Suppressor macrophage treated with lipopolysaccharide for 1 hour (primary cell): ENCODE data around the gene TRIM47.

ENCODE experiments used
- DNase-seq, 3 donors: peaks; one replicate each; pipeline ENCODE4 v3.0.0-alpha.2; 2020 to 2022

Gene TRIM47

DNA sequence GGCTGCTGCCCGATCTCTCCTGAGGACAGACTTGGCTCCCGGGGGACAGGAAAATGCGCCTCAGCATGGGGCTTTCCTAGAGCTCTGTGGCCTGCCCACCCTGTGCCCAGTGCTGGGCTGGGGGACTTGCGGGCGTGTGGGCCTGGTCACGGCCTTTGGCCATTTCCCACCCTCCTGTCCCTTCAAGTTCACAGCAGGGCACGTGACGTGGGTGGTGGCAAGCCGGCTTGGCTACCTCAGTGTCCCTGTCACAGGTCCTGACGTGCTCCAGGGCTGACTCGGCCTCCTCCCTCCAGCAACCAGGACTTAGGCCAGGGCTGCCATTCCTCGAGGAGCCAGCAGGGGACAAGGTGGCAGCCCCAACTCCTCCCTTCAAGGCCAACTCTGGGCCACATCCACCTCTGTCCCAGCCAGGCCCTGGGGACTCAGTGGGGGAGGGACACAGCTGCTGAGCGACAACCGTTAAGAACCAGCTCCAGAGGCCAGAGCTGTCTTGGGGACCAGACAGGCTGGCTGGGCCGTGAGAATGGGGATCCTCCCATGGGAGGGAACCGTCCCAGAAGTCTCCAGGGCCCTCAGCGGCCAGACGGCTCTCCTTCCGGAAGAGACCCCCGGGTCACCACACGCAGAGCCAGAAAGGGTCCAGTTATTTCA is 33.2 kb downstream of the TRIM47 start:
- peak; percentile 90 to 94 (median 91) for DNase-seq

DNA sequence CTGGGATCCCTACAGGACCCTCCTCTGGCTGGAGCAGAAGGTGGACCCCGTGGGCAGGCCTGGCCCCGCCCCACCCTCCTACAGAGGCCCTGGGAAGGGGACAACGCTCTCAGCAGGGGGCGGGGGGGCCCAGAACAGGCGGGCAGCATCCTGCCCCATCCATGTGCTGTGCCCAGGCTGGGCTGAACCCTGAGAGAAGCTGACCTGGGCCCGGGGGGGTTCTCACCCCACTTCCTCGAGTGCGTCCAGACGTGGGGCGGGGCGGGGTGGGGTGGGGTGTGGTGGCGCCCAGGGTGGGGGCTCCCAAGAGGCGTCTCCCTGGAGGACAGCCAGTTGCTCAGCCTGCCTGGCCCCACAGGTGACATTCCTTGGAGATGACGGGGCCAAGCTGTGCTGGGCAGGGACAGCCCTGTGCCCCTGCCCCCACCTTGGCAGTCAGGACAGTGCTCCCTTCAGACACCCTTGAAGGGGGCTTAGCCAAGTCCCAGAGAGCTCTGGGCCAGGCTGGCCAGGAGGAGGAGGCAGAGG is 33.8 kb downstream of the TRIM47 start:
- no peak for DNase-seq

DNA sequence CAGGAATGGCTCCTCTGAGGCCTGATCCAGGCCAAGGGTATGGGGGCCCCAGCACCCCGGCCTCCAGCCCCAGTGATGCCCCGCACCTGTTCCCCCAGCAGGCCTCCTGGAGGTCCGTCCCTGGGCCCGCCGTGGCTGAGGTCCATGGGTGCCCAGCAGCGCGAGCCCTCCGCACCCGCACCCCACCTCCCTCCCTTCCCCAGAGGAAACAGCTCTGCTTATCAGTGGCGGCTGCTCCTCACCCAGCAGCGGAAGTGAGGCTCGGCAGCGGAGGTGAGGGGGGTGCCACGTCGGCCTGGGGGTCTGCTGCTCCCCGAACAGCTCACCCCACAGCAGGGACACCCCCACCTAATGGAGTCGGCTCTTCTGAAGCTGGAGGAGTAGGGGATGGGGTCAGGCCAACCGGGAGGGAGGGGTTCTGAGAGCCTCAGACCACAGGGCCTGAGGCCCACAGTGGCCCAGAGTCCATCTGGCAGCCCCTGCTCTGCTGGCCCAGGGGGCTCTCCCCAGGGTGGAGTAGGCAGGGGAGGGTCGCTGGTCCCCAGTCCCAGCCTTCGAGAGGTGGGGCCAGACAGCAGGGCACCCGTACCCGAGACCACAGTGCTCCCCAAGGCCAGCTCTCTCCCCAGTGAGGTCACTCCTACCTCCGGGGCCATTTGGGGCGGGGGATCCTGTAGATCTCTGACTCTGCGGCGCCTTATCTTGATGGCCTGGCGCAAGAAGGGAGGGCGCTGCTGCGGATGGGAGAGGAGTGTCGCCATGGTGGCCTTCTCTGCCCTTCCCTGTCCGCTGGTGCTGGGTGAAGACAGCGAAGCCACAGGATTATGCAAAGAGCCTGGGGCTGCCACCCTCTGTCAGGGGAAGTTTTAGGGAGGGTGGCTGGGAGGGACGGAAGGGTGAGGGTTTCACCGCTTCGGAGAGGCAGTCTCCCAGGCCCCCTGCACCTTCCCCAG is 34.5 kb downstream of the TRIM47 start, which contains the start of gene UNC13D:
TSS of gene UNC13D (minus strand) at position 828 of the 953 bp plus-strand sequence. CDS start at position 761, 67 bp downstream.
- peak; percentile 85 to 90 (median 87) for DNase-seq

DNA sequence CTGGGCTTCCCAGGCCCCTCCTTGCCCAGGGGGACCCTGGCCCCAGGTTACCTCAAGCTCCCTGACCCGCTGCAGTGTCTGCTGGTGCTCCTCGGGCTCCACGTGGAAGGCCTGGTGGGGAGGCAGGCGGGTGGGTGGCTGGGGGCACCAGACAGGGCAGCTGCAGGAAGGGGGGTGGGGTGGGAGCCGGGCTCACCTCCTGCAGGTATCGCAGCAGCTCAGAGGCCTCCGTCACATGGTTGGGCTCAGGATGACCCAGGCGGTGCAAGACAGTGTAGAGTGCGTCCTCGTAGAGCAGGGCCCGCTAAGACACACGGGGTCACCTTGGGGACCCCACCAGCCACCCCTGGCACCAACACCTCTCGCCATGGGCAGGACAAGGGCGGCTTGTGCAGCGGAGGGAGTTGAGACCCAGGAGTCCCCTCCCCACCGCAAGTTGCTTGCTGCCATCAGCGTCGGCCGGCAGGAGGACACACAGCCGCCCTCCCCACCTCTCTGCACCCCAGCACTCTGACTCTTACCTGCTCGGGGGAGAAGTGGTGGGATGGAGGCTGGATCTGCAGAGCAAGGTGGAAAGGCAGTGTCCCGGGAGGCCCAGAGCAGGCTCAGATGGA is 35.3 kb downstream of the TRIM47 start:
- DNase-seq = no peak

DNA sequence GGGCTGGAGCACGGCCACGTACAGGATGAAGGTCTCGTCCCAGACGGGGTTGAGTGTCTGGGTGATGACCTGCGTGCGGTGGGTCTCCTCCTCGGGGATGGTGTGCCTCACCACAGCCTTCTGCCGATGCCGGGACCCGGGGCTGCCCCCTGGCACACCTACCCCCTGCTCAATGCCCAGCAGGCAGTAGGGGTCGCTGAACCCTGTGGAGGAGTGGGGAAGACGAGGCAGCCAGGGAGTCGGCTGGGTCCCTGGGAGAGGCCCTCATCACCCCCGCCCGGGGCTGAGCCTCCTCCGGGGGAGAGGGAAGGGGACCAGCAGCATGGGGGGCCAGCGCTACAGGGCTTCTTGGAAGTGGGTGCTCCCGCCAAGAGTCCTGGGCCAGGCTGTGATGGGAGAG is 36.0 kb downstream of the TRIM47 start:
- DNase-seq = no peak

DNA sequence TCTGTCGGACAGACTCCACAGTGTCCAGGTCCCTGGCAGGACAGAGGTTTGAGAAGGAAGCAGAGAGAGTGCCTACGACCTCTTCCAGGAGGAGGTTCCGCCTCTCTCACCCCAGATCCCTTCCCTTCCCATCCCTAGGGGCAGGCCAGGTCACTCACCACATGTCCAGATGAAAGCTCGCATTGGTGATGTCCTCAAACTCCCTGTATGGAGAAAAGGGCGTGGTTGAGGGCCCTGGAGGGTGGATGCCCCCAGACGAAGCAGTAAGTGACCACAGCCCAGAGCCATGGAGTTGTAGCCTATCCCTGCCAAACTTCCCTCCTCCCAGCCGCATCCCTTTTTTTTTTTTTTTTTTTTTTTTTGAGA is 37.6 kb downstream of the TRIM47 start:
- DNase-seq = no peak

DNA sequence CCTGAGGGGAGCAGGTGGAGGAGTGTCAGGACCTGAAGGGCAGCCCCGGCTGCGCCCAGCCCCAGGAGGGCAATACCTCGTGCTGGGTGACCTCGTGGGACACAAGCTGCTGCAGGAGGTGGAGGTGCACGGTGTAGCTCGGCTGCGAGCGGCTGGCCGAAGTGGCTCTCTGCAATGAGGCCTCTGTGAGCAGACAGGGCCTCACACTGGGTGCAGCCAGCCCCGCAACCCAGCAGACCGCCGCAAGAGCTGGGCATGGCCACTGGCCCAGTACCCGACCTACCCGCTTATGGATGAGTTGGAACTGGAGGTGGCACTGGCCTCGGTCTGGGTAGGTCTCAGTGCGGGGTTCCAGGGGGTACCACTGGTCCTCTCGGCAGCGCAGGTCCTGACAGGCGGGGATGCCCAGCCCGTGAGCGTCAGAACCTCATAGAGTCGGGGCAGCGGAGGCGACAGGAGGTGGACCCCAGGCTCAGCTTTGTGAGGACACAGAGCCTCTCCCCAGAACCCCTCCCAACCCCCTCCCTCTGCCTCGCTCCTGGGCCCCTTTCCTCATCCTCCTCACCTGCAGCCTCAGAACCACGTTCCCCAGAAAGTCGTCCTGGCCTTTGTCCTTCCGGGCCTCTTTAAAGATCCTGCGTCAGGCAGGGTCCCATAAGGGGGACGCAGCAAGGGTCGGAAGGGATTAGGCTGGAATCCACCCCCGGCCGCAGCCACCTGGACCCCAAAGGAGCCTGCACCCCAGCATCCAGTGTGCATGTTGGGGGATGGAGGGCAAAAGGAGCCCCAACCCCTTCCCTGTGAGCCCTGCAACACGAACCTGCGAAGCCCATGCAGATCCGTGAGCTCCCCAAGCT is 38.2 kb downstream of the TRIM47 start:
- DNase-seq = no peak

DNA sequence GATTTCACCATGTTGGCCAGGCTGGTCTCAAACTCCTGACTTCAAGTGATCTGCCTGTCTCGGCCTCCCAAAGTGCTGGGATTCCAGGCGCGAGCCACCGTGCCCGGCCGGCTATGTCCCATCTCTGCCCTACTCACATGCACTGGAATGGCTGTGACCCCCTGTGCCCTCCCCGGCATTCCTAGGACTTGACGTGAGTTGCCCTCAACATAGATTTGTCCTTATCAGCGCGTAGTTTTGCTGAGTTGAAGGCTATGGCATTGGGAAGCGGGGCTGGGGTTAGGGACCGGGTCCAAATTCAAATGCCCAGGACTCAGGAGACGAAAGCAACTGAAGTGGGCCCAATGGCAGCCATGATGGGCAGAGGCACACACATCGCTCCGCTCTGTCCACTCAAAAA is 40.0 kb downstream of the TRIM47 start:
- no peak for DNase-seq

DNA sequence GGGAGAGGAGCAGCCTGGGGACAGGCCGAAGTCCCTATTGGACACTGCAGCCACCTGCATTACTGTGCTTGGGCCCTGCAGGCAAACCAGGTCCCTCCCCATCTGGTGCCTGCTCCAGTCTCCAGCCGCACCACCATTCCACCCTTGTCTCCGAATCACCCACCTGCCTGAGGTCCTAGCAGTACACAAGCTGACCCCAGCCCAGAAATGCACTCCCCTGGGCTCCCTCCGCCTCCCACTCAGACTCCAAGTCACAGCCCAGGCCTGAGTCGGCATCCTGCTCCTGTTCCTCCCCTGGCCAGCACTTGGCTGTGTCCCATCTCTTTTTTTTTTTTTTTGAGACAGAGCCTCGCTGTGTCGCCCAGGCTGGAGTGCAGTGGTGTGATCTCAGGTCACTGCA is 40.5 kb downstream of the TRIM47 start:
- no peak for DNase-seq

DNA sequence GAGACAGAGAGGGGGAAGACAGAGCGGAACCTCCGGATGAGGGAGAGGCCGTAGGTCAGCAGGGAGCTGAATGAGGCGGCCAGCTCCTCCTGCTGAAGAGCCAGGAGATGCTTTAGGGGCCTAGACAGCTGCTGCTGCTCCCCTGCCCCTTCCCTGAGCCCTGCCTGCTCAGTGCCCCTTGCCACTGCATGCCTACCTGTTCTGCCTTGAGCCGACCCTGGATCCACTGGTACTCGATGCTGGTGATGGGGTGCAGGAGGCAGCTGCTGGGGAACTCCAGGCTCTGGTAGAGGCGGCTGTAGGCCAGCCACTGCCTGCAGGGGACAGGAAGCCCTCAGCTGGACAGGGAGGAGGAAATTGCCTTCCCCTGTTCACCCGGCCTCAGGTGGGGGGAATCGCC is 41.8 kb downstream of the TRIM47 start:
- no peak for DNase-seq

DNA sequence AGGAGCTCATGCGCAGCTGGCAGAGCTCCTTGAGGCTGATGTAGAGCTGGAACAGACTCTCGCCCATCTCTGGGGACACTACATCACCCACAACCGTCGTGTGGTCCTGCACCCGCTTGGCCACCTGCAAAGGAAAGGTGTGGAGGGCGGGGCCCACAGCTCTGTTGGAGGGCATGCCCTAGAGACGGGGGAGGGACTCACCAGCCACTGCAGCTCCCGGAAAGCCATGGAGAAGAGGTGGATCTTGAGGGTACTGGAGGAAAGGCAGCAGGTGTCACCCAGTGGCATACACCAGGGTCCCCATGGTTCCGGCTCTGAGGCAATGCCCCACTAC is 42.8 kb downstream of the TRIM47 start:
- DNase-seq = no peak

DNA sequence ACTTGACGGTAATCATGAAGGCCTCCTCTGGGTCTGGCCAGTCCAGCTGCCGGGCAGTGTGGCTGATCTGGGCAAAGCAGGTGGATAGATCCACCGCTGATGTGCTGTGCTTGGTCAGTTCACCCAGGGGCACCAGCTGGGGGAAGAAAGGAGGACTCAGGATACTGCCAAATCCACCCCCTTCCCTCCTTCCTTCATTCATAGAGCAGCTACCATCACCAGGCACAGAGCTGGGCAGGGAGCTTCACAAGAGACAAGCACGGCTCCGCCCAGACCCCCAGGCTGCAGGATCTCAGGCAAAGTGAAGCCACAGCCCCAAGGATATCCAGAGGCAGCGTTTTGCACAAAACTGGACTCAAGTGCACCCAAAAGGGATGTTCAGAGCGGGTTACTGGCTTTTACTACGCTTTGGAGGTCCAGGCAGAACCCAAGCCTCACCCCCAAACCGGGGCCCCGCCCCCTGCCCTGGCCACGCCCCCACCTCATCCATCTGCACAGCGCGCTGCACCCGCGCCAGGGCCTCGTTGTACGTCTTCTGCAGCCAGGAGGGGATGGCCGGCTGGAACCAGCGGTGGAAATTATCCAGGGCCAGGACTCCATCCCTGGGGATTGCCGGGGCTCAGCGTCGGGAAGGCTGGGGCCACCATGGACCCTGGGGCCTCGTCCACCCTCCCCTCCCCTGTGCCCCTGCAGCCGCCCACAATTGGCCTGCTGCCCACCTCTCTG is 43.3 kb downstream of the TRIM47 start:
- DNase-seq = no peak

DNA sequence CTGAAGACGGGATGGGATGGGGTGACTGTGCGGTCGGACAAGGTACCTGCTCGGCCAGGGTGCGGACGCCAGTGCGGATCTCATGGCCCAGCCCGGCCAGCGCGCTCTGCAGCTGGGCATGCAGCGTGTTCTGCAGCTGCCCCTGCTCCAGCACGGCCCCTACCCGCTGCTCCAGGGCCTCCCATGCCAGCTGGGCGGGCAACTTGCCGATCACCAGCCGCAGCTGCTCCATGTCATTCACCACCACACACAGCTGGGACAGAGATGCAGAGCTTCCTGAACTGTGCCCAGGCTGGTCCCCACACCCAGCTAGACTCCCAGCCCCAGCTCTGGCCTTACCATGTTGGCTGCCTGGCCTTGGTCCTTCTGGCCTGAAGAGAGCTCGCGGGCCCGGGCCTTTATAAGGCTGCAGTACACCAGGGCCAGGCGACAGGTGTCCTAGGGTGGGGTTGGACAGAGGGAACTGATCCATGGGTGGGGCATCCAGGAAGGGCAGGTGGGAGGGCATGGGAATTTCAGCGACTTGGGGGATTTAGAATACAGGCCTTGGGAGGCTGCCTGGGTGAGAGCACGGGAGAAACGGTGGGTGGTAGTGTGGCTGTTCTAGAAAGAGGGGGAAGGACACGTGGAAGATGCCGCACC is 44.0 kb downstream of the TRIM47 start:
- DNase-seq = no peak

DNA sequence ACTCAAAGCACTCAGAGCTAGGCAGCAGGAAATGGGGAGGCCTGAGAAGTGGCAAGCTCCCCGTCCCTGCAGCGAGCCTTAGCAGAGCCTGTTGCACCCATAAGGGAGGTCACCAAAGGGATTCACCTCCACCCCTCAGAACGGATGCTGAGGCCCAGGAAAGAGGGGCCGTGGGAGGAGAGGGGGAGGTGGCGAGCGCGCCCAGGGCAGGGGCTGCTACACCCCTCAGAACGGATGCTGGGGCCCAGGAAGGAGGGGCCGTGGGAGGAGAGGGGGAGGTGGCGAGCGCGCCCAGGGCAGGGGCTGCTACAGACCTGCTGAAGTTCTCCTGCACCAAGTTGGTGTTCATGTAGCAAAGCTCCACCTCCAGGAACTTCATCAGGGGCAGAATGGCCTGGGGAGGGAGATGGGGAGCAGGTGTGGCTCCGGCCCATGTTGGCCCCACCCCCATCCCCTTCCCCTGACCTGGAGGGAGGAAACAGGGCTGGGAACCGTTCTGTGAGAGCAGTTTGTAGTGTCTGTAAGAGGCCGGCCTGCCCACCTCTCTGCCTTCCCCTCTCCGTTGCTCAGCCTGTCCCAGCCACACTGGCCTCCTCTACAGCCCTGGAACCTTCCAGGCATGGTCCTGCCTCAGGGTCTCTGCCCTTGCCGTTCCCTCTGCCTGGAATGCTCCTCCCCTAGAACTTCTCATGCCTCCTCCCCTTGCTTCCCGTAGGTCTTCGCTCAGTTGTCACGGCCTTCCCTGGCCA is 45.6 kb downstream of the TRIM47 start:
- no peak for DNase-seq

DNA sequence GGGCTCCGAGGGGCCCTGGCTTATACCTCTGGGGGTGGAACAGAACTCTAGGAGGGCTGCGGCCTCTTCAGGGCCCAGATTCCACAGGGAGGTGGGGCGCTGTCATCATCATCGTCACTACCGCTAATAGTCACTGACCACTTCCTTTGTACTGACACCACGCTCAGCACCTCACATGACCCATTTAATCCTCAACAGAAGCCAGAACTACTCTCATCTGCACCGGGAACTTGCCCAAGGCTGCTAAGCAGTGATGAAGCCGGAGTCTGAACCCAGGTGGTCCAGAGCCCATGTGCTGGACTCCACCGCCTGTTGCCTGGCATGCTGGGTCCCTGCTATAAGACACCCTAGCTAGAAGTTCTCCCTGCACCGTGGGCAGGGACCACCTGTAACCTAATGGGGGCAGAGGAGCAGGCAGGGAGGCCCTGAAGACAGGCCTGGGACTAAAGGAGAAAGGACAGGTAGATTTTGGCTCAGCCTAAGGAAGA is 46.2 kb downstream of the TRIM47 start:
- peak; percentile 87 to 90 (median 88) for DNase-seq

DNA sequence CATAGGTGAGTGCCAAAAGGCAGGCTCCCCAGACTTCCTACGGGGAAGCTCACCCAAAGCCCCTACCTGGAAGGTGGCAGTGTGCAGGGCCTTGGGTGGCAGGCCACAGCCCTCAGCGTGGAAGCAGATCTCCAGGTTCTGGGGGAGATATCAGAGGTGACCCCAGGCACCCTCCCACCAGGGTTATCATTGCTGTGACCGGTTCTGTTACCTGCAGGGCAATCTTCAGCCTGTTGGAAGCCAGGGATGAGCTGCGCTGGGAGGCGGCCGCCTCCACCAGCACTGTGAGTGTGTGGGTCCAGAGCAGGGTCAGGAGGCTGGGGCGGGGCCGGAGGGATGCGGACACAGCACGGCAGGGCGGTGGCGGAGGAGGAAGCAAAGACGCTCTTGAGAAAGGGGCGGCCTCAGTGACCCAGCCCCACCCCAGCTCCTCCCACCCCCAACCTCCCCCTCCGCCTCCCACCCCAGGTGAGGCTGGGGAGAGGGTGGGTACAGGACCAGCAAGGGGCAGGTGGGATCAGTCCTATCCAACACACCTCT is 47.3 kb downstream of the TRIM47 start:
- no peak for DNase-seq

DNA sequence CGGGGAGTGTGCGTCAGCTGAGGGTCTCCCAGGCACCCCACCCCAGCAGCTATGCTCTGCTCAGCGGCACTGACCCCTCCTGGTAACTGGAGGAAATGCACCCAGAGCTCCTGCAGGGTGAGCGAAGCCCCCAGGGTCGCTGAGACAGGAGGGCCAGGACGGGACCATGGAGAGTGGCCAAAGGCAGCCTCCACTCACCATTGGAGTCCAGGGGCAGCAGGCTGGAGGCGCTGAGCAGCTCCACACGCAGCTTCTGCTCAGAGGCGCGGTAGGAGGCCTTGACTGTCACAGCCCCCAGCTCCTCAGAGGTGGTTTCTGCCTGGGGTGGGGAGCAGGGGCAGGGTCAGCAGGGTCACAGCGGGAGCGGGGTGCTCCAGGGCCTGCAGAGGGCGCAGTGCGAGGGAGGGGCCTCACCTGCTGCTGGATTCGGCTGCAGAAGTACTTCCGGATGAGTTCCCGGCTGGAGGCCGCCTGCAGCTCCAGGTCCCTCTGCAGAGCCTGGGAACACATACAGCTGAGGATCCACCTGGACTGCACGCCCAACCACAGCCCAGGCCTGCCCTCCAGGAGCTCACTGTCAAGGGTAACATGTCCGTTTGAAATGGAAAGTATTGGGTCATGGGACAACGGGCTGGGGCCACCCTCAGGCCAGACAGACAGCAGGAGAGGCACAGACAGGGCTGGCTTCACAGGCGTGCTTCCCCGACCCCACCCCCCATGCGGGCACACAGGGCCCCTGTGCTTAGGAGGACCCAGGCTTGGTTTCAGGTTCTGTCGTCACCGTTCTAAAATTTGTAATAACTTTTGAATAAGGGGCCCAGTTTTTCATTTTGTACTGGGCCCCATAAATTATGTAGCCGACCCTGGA is 48.0 kb downstream of the TRIM47 start:
- peak in 2 of 3 donors; percentile 23 to 44 for DNase-seq

DNA sequence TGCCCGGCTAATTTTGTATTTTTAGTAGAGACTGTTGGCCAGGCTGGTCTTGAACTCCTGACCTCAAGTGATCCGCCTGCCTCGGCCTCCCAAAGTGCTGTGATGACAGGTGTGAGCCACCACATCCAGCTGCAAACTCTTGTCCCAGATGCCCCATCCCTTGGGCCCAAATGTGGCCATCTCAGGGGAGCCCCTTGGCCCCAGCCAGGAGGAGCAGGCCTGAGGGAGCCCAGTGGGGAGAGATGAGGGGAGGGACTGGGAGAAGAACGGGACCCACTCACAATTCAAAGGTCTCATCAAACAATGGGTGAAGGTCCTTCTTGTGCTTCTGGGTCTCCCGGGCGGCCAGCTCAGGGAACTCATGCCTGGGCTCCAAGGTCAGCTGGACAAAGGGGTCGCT is 48.6 kb downstream of the TRIM47 start:
- no peak for DNase-seq

DNA sequence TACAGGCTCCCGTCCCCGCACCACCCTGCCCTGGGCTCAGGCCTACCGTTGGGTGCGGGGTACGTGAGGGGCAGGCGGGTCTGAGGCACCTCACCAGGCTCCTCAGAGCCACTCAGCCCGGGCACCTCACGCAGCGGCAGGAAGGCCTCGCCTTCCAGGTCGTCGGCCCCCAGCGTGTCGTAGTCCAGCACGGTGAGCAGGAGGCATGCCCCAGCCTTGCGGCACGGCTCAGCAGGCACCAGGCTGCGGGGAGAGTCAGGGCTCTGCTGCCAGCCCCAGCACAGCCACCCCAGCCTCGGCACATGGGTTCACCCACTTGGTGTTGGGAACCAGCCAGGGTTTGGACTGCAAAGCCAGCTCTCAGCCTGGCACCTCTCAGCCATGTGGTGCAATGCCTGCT is 49.6 kb downstream of the TRIM47 start:
- DNase-seq = no peak
